ENCODE measurements around the gene ETS2. TPM values are rescaled to one million over a fixed set of nuclear protein-coding genes. Genes with fewer than 3 reads are reported as not detected.

The ETS2 gene
- polyA plus RNA-seq, 1 donor from 2014 or later = 11.6 TPM

- H3K4me2 ChIP-seq (ENCODE audit: low read length) = no peak overlapping the region
- no peaks in the 10 kb centered on the region for H3F3A ChIP-seq (ENCODE audit: insufficient read depth, low read length, poor library complexity, severe bottlenecking)
- no peak overlapping the region for H3K27ac ChIP-seq (ENCODE audit: low read length)
- H3K79me2 ChIP-seq (replicated peaks; ENCODE audit: insufficient read depth, low read length) = no peaks in the 10 kb centered on the region
- no peaks in the 10 kb centered on the region for H3K27me3 ChIP-seq (ENCODE audit: insufficient read depth, low read depth, low read length)
- H3K36me3 ChIP-seq (ENCODE audit: insufficient read depth, low read length) = no peaks in the 10 kb centered on the region
- no peaks in the 10 kb centered on the region for H3K9me2 ChIP-seq (ENCODE audit: insufficient read depth, low read length)
- H3K9ac ChIP-seq (ENCODE audit: low read length) = no peak overlapping the region
- H4K20me1 ChIP-seq (ENCODE audit: insufficient read depth) = no peaks in the 10 kb centered on the region
- TF ChIP-seq MXI1 (conservative IDR thresholded peaks at IDR 0.05; ENCODE audit: poor library complexity, severe bottlenecking) (no peak), REST (IDR thresholded peaks at IDR 0.05; ENCODE audit: borderline replicate concordance) (no peak), EZH2 (IDR thresholded peaks at IDR 0.05; ENCODE audit: borderline replicate concordance, insufficient read depth, low read length, poor library complexity, severe bottlenecking) (no peak), CTCF (IDR thresholded peaks at IDR 0.05; ENCODE audit: poor library complexity, severe bottlenecking) (no peak), SMC3 (conservative IDR thresholded peaks at IDR 0.05; ENCODE audit: poor library complexity) (no peak), TAF1 (IDR thresholded peaks at IDR 0.05; ENCODE audit: low read depth) (no peak), POLR2AphosphoS5 (IDR thresholded peaks at IDR 0.05) (no peak), RAD21 (conservative IDR thresholded peaks at IDR 0.05) (no peak)
- H3K9me3 ChIP-seq (ENCODE audit: low read length) = no peaks in the 10 kb centered on the region
- no peak overlapping the region for H3K4me3 ChIP-seq (ENCODE audit: low read length)
- no peak overlapping the region for H2AFZ ChIP-seq (ENCODE audit: low read depth, low read length)
Observed at GRCh38 chr21:38787461-38788274, 18.1 kb upstream of the ETS2 start.

DNA sequence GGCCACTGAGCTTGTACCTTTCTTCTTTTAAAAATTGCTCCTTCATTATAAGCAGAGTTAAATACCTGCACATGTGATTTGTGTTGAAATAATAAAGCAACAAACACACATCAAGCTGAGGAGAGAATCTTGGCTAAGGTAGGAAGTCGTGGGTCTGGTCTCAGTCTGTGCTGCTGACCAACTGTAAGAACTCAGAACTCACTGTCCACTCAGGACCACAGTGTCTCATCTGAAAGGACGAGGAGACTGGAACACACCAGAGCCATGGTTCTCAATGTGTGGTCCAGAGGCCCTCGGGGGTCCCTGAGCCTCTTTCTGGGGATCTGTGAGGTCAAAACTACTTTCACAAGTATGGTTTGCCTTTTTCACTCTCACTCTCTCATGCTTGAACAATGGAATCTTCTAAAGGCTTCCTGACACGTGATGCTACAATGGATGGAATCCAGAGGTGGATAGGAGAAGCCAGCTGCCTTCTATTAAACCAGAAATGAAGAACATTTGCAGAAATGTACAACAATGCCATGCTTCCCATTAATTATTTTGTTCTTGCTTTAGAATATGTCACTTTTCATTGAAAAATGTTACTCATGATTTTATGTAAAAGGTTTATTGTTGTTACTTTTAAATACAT, 17.3 kb upstream of the ETS2 start:
- no peaks in the 10 kb centered on the region for H3K9me2 ChIP-seq (ENCODE audit: insufficient read depth, low read length)
- no peaks in the 10 kb centered on the region for H3F3A ChIP-seq (ENCODE audit: insufficient read depth, low read length, poor library complexity, severe bottlenecking)
- no peak for TF ChIP-seq RAD21 (conservative IDR thresholded peaks at IDR 0.05)
- TF ChIP-seq TAF1 (IDR thresholded peaks at IDR 0.05; ENCODE audit: low read depth) = no peak
- TF ChIP-seq EP300 (conservative IDR thresholded peaks at IDR 0.05; ENCODE audit: poor library complexity, severe bottlenecking) = no peak
- TF ChIP-seq POLR2AphosphoS5 (IDR thresholded peaks at IDR 0.05) = no peak
- TF ChIP-seq SMC3 (conservative IDR thresholded peaks at IDR 0.05; ENCODE audit: poor library complexity) = no peak
- TF ChIP-seq EZH2 (IDR thresholded peaks at IDR 0.05; ENCODE audit: borderline replicate concordance, insufficient read depth, low read length, poor library complexity, severe bottlenecking) = no peak
- no peak for TF ChIP-seq CTCF (IDR thresholded peaks at IDR 0.05; ENCODE audit: poor library complexity, severe bottlenecking)
- no peak for TF ChIP-seq REST (IDR thresholded peaks at IDR 0.05; ENCODE audit: borderline replicate concordance)
- TF ChIP-seq MXI1 (conservative IDR thresholded peaks at IDR 0.05; ENCODE audit: poor library complexity, severe bottlenecking) = no peak
- no peaks in the 10 kb centered on the region for H3K27me3 ChIP-seq (ENCODE audit: insufficient read depth, low read depth, low read length)
- H3K4me2 ChIP-seq (ENCODE audit: low read length) = no peak overlapping the region
- H3K36me3 ChIP-seq (ENCODE audit: insufficient read depth, low read length) = no peaks in the 10 kb centered on the region
- no peaks in the 10 kb centered on the region for H3K79me2 ChIP-seq (replicated peaks; ENCODE audit: insufficient read depth, low read length)
- no peak overlapping the region for H3K4me3 ChIP-seq (ENCODE audit: low read length)
- no peak overlapping the region for H2AFZ ChIP-seq (ENCODE audit: low read depth, low read length)
- H3K9ac ChIP-seq (ENCODE audit: low read length) = no peak overlapping the region
- H3K9me3 ChIP-seq (ENCODE audit: low read length) = no peaks in the 10 kb centered on the region
- H4K20me1 ChIP-seq (ENCODE audit: insufficient read depth) = no peaks in the 10 kb centered on the region
- H3K27ac ChIP-seq (ENCODE audit: low read length) = no peak overlapping the region

Data from neural cell (in vitro differentiated cells).